ENCODE results near the gene SNED1. TPM values are rescaled to one million over a fixed set of nuclear protein-coding genes. Genes with fewer than 3 reads are reported as not detected.

SNED1 gene
- total and polyA plus RNA-seq, 9 donors: 16.7 to 69.5 (median 38.9) TPM

DNA sequence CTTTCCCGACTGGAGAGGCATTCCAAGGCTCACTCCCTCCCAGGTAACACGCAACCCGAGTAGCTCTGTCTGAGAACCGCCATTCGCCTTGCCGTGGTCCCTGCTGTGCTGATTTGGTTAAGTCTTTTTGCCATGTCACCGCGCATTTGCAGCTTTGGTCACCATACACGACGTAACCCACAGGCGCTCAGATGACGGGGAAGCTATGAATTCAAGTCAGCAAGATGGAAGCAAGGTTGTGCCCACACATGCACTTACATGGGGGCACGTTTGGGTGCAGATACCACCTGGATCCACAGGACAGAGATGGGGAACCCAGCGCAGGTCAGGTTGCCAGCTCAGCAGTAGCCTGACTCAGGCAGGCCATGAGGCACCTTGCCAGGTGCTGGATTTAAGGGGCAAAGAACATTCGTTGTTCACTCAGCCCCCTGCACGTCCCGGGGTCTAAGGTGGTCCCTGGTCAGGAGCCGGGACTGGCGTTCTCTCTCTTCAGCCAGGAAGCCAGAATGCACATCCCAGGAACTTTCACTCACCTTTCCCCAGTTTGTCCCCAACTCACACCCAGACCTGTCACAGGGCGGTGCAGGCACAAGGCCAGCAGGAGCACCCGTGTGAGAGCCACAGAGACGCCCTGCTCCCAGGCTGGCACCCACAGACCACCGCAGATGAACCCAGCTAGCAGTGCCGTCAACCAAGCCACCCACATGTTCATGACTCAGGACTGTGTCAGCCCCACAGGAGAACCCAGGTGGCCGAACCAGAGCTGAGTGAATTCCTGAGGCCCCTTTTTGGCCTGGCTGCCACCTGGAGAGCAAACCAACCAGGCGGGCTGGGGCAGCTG, 19.9 kb downstream of the SNED1 start:
- Histone ChIP-seq H3K4me1 (ENCODE audit: insufficient read depth) (no peaks in the 10 kb centered on the region), H3K27me3 (no peaks in the 10 kb centered on the region), H3K36me3 (no peaks in the 10 kb centered on the region), H3K27ac (no peak overlapping the region), H3K9me3 (no peaks in the 10 kb centered on the region), H3K4me3 (no peak overlapping the region)
- DNase-seq: peak in 3 of 5 donors; percentile 15 to 32 (median 16)
- no peak for TF ChIP-seq POLR2A (IDR thresholded peaks at IDR 0.05)
- TF ChIP-seq EP300 (IDR thresholded peaks at IDR 0.05): no peak
- TF ChIP-seq, protein P1, sequence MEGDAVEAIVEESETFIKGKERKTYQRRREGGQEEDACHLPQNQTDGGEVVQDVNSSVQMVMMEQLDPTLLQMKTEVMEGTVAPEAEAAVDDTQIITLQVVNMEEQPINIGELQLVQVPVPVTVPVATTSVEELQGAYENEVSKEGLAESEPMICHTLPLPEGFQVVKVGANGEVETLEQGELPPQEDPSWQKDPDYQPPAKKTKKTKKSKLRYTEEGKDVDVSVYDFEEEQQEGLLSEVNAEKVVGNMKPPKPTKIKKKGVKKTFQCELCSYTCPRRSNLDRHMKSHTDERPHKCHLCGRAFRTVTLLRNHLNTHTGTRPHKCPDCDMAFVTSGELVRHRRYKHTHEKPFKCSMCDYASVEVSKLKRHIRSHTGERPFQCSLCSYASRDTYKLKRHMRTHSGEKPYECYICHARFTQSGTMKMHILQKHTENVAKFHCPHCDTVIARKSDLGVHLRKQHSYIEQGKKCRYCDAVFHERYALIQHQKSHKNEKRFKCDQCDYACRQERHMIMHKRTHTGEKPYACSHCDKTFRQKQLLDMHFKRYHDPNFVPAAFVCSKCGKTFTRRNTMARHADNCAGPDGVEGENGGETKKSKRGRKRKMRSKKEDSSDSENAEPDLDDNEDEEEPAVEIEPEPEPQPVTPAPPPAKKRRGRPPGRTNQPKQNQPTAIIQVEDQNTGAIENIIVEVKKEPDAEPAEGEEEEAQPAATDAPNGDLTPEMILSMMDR (IDR thresholded peaks at IDR 0.05): no peak
- 93 to 95% (median 95%) methylated on average over 26 of the region's 26 CpGs for WGBS, 3 donors
- intact Hi-C loops (cut with DNase I): no loop called here

DNA sequence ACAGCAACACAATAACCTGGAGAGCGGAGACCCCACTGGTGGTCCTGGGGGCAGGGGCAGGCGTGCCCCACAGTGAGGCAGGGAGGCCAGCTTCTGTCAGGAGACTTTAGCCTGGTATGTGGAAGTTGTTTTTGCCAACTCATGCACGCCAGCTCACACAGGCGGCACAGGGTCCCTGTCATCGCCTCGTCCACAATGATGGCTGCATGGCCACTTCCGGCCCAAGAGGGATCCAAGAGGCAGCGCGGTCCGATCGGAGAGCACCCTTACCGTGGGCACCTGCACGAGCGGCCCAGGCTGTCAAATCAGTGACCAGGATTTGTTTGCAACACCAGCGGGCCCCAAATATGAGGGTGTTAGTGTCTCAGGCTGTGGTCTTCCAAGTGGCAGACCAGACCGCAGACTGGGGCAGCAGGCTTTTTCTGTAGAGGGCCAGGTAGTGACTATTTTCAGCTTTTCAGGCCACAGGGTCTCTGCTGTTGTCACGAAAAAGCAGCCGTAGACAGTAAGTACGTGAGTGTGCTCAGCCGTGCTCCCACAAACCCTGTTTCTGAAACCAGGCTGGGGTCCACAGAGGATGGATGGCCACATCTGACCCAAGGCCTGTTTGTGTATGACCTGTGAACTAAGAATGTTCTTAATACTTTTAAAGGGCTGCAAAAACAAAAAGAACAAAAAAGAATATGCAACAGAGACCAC, 21.2 kb downstream of the SNED1 start:
- 97 to 98% (median 98%) methylated on average over 20 of the region's 20 CpGs for WGBS, 3 donors
- H3K27ac ChIP-seq: no peak overlapping the region
- no peak overlapping the region for H3K4me3 ChIP-seq
- no peaks in the 10 kb centered on the region for H3K36me3 ChIP-seq
- no peaks in the 10 kb centered on the region for H3K9me3 ChIP-seq
- no peaks in the 10 kb centered on the region for H3K4me1 ChIP-seq (ENCODE audit: insufficient read depth)
- intact Hi-C loops (cut with DNase I): no loop called here
- no peaks in the 10 kb centered on the region for H3K27me3 ChIP-seq
- DNase-seq: peak in 2 of 5 donors; percentile 11 to 26
- TF ChIP-seq EP300 (IDR thresholded peaks at IDR 0.05) (no peak), POLR2A (IDR thresholded peaks at IDR 0.05) (no peak)
- TF ChIP-seq, protein P1 (IDR thresholded peaks at IDR 0.05): no peak

DNA sequence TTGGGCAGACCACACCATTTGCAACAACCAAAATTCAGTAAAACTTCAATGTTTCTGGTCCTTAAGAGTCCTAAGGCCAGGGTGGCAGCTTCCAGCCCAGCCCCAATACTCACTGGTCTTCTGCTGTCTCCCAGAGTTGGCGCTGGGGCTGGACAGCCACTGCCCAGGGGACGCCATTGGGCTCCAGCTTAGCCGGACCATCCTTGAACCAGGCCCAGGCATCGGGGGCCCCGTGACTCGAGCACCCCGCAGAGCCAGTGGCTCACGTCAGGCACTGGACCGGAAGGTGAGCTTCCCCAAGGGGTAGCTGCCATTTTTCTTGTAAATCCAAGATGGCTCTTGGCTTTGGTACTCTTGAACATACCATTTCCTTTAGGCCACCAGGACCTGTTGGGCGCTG, 21.8 kb downstream of the SNED1 start:
- Histone ChIP-seq H3K27me3 (no peaks in the 10 kb centered on the region), H3K4me1 (ENCODE audit: insufficient read depth) (no peaks in the 10 kb centered on the region), H3K4me3 (no peak overlapping the region), H3K9me3 (no peaks in the 10 kb centered on the region), H3K36me3 (no peaks in the 10 kb centered on the region), H3K27ac (no peak overlapping the region)
- 95 to 99% (median 97%) methylated on average over 10 of the region's 10 CpGs for WGBS, 3 donors
- intact Hi-C loops (cut with DNase I): no loop called here
- TF ChIP-seq POLR2A (IDR thresholded peaks at IDR 0.05) (no peak), EP300 (IDR thresholded peaks at IDR 0.05) (no peak)
- TF ChIP-seq, protein P1 (IDR thresholded peaks at IDR 0.05): no peak
- DNase-seq: peak in 1 of 5 donors; percentile 23

DNA sequence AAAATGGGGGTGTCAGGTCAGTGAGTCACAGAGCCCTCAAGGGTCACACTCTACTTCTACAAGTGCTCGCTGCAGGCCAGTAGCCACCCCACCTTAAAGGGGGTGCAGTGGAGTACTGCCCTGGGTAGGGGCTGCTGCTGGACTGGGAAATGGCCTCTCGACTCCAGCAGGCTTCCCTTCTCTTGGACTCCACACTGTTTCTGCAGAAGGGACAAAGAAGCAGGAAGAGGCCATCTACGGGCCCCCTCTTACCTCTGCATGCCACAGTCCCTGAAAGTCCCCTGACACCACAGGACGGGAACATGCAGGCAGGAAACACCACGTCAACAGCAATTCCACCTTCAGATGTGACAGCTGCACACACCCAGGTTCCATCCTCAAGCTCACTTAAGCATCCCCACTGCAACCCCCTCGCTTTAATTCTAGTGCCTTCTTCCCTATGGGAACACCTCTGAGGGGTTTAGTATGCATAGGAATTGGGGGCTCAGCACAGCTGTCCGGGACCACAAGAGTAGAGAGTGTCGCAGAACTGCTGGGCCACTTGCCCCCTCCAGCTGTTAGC, 22.3 kb downstream of the SNED1 start:
- no peak overlapping the region for H3K4me3 ChIP-seq
- intact Hi-C loops (cut with DNase I): no loop called here
- DNase-seq: no peak
- 94 to 96% (median 95%) methylated on average over 8 of the region's 8 CpGs for WGBS, 3 donors
- TF ChIP-seq EP300 (IDR thresholded peaks at IDR 0.05) (no peak), POLR2A (IDR thresholded peaks at IDR 0.05) (no peak)
- H3K36me3 ChIP-seq: no peaks in the 10 kb centered on the region
- no peaks in the 10 kb centered on the region for H3K27me3 ChIP-seq
- H3K27ac ChIP-seq: no peak overlapping the region
- H3K9me3 ChIP-seq: no peaks in the 10 kb centered on the region
- H3K4me1 ChIP-seq (ENCODE audit: insufficient read depth): no peaks in the 10 kb centered on the region
